ENCODE data around the gene WDR37.
"Not testable (repeated sequence)": the region's sequence is repeated elsewhere in the genome, so short reads cannot be mapped to it uniquely, and the experiment has no call there.

The WDR37 gene

DNA sequence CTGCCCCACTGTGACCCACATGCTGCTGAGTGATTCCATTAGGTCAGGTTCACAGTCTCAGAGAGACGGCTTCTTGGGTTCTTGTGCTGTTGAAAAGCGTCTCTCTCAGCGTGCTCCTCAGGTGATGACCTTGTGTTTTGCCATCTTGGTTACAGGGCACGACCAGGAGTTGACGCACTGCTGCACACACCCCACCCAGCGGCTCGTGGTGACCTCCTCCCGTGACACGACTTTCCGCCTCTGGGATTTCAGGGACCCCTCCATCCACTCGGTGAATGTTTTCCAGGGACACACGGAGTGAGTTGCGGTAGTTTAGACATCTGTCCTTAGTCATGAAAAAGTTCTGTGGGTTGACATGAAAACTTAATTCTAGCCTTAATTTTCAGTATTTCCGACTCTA lies 48.8 kb downstream of the WDR37 start:
- DNase-seq (ENCODE audit: low read depth in 2 of 2), result no peak

- no peak for DNase-seq (ENCODE audit: low read depth in 2 of 2)
Observed at GRCh38 chr10:1107004-1107403, 50.8 kb downstream of the WDR37 start.

DNA sequence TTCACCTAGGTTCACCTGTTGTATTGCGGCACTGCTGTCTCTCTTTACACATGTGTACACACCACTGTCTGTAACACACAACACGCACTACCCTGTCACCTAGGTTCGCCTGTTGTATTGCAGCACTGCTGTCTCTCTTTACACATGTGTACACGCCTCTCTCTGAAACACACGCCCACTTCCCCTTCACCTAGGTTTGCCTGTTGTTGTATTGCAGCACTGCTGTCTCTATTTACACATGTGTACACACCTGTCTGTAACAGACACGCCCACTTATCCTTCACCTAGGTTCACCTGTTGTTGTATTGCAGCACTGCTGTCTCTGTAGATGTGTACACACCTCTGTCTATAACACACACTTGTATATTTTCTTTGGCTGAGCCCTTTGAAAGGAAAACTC lies 51.5 kb downstream of the WDR37 start:
- DNase-seq (ENCODE audit: low read depth in 2 of 2), result no peak

DNA sequence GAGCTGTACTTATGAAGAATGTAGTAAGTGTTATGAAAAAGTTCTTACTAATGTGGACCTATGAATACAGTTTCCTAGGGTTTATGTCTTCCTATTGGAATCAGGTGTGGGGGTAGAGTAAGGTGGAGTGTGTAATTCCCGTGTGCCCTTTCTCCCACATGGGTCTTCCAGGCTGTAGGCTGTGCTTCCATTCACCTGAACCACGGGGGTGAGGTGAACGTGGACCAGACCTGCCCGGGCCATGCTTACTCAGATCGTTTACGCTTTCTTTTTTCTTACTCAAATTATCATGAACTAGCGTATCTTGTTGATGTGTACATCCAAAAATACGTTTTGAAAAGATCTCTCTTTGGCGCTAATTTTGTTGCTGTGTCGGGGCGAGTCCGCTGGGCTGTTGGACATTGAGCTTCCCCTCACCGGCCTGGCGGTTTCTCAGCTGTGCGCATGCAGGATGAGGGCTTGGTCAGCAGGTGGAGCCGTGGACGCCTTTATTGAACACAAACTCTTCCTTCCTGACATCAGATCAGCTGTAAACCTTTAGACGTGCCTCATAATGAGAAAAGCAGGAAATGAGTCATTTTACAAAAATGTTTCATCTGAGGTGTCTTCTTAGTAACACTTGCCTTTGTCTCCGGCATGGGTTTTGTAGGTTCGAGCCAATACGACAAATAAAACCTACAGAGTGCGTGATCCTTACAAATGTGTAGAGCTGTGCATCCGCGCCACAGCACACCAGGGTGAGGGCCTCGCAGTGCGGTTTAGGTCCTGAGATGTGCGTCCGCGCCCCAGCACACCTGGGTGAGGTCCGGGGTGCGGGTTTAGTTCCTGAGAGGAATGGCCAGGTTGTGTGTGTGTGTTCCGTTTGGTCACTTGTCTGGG lies 53.8 kb downstream of the WDR37 start:
- DNase-seq (ENCODE audit: low read depth in 2 of 2), result peak; percentile 63 to 64

DNA sequence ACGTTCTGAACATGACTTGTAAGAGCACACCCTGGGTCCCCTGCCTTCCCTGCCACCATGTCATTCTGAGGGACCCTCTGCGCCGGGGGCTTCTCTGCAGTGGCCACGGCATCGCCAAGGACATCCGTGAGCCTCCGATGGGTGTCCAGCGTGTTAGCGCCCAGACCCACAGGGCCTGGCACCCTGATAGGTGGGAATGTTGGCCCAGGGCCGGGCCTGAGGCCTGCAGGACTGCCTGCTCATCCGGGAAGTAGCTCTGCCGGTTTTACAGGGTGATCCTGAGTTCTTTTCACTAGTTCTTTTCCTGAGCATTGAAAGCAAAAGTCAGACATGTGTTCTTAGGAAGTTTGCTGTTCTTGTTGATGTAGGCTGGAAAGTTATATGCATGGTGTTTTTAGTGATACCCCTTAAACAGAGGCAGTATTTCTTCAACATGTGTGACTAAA lies 54.5 kb downstream of the WDR37 start:
- no peak for DNase-seq (ENCODE audit: low read depth in 2 of 2)

DNA sequence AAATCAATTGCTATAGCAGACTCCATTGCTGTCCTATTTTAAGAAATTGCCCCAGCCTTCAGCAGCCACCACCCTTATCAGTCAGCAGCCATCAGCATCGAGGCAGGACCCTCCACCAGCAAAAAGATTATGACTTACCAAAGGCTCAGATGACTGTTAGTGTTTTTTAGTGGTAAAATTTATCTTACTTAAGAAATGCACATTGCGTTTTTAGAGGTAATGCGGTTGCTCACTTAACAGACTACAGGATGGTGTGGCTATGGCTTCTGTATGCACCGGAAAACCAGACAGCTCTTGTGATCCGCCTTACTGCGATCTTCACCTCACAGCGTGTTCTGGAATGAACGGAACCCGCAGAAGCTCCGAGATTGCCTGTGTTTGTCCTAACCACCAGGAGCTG lies 58.1 kb downstream of the WDR37 start:
- no peak for DNase-seq (ENCODE audit: low read depth in 2 of 2)

DNA sequence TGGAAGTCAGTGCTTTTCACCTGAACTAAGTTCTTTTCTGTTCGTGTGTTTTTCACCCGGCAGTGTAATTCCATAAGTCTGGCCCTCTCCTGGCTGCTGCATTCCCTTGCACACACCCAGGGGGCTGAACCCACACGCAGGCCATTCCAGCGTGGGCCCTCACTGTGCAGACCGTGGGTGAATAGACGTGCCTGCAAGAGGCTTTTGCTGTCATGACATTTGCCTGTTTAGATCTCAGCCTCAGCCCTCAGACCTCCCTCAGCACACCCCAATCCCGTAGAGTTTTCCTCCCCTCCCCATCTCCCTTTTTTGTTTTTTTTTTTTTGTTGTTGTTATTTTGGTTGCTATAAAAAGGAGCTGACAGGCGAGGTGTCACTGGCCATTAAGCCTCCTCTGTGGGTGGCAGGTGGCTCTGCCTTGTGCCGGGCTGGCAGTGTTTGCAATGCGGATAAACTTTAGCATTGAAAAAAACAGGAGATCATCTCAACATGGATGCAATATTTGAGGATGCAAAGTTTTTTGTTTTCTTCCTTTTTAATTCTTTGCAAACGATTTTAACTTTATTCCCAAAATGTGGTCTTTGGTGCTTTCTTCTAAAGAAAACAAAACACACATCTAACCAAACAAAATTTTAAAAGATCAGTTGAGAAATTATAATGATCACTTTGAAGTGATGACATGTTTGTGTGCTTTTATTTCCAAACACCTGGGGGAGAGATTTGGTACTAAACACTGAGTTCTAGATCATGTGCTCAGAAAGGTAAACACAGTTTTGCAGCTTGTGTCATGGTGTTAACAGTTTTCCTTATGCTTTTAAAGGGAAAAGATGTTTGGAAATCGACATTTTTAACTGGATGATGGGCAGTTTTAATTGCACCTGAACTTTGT lies 58.8 kb downstream of the WDR37 start:
- no peak for DNase-seq (ENCODE audit: low read depth in 2 of 2)

DNA sequence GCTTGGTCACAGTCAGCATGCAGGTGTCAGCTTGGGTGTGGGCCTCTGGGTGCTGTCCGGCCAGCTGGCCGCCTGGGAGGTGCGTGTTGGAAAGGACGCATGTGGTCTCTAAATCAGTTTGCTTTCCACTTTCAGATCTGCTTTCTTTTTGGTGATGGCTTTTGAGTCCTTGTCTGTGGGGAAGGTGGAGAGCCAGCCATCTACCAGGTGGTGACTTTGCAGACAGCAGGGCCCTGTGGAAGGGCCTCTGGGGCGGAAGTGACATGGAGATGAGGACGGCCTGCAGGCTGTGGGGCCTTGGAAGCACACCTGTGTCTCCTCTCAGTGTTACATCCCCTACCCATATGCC lies 59.4 kb downstream of the WDR37 start:
- DNase-seq (ENCODE audit: low read depth in 2 of 2), result no peak

DNA sequence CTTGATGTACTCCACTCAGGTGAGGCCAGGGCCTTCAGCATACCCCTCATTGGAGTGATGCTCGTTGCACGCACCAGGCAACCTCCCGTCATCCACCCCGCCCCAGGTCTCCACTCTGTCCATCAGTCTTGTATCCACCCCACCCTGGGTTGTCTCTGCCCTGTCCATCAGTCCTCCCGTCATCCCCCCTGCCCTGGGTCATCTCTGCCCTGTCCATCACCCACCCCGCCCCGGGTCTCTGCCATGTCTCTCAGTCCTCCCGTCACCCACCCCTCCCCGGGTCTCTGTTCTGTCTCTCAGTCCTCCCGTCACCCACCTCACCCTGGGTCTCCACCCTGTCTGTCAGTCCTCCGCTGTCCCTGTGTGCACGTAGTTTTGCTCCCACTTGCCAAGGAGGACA lies 59.9 kb downstream of the WDR37 start:
- DNase-seq (ENCODE audit: low read depth in 2 of 2), result no peak

DNA sequence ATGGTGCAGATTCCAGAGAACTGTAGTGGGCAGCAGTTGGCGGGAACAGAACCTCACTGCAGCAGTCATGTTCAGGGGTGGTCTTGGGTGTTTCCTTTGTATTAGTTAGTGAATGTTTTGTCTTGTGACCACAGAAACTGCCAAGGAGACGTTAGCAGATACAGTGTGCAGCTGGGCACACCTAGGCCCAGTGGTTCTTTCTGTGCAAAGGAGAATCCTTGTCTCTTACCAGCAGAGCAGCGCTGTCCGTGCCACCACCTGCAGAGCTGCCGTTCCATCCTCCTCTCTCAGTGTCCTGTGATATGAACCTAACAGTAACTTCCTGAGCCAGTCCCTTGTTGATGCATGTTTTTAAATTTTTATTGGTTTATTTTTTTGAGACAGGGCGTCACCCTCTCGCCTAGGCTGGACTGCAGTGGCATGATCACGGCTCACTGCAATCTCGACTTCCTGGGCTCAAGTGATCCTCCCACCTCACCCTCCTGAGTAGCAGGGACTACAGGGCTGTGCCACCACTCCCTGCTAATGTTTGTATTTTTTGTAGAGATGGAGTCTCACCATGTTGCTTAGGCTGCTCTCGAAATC lies 60.6 kb downstream of the WDR37 start:
- DNase-seq (ENCODE audit: low read depth in 2 of 2), result no peak

DNA sequence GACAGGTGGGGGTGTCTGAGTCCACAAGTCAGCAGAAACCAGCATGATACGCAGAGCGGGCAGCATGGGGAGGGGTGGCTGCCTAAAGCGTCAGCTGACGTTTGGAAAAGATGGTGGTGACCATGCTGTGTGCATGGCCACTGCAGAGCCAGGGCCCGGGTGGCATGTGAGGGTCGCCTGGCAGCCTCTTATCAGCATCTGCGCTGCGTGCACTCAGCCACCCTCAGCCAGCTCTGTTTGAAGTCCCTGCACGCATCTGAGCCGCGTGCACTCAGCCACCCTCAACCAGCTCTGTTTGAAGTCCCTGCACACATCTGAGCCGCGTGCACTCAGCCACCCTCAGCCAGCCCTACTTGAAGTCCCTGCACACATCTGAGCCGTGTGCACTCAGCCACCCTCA lies 61.5 kb downstream of the WDR37 start:
- DNase-seq (ENCODE audit: low read depth in 2 of 2), result no peak

DNA sequence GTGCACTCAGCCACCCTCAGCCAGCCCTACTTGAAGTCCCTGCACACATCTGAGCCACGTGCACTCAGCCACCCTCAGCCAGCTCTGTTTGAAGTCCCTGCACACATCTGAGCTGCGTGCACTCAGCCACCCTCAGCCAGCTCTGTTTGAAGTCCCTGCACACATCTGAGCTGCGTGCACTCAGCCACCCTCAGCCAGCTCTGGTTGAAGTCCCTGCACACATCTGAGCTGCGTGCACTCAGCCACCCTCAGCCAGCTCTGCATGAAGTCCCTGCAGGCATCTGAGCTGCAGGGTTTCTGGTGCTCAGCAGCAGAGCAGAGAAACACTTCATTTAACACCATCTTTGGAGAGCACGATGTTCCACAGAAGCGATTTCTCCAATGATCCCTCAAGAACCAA lies 62.1 kb downstream of the WDR37 start:
- DNase-seq (ENCODE audit: low read depth in 2 of 2), result not testable (repeated sequence)

DNA sequence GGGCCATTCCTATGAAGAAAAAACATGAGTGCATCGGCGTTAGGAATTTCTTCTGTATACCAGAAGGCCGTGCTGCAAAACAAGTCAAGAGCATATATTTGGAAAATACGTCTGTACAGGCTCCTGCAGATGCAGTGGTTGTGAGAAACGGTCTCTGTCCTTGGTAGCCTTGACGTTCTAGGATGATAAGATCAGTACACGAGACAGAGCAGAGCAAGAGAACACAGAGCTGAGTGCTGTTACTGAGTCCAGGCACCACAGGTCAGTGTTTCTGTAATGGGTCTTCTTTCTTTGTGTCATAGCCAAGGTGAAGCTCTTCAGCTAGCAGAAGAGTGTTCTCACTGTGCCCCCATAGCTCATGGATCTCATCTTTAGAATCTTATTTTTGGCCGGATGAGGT lies 62.8 kb downstream of the WDR37 start:
- no peak for DNase-seq (ENCODE audit: low read depth in 2 of 2)

DNA sequence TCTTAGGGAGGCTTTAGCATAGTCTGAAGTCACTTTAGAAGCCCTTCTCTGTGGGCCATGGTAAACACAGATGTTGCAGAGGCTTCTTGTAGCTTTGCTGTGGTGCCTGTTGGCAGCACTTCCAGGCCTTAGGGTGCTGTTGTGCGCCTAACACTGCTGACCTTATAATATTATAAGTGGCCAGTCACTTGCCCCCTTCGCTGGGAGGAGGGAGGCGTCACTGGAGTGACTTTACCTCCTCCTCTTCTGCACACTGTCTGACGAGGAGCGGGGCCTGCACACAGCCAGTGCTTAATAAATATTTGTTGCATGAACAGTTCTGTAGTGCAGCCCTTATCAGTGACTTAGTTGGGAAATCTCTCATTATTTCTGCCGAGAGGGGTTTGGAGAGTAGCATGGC lies 63.3 kb downstream of the WDR37 start:
- DNase-seq (ENCODE audit: low read depth in 2 of 2), result no peak

DNA sequence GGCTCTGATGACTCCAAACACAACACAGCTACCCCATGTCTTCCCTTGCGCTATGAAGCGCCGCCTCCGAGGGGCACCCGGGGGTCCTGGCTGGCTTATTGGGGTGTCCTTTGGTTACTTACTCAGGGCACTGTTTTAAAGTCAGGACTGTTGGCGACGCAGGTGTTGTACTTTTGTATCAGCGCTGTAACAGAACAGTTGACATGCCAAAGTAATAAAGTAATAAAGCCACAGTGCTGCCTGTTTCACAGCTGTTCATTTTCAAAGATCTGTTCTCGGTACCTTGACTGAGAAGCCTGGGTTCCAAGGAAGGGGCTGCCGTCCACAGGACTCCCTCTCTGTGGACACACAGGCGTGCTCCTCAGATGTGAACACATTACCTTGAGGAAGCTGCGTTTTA lies 64.1 kb downstream of the WDR37 start:
- no peak for DNase-seq (ENCODE audit: low read depth in 2 of 2)

GRCh38 chr10:1120801-1121211 lies 64.6 kb downstream of the WDR37 start:
- DNase-seq (ENCODE audit: low read depth in 2 of 2), result no peak

DNA sequence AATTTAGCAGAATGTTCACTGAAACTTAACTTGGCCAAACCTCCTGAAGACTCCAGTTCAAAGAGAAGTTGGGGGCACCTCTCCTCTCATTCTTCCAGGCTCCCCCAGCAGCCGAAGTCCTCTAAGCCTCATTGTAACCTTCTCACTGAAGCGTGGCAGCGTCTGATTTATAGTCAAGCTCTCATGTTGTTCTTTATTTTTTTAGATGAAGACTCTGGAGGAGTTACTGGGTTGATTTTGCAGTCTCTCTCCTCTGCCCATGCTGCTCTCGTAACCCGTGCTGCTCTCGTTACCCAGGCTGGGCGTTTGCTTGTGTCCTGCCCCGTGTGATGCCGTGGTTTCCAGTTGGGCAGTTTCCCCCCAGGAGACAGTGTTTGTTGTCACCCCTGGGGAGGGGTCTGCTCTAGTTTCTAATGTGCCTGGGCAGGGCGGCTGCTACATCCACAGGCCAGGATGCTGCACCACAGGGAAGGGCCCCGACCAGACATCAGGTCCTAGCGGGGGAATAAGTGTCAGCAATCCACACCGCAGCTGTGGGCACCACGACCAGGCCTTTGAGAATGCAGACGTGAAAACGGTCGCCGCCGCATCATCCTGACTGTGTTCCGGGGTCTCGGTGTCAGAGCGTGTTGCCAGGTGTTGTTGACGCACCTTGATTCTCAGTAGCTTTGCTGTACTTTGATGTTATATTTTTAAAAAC lies 65.2 kb downstream of the WDR37 start:
- DNase-seq (ENCODE audit: low read depth in 2 of 2), result no peak

- DNase-seq (ENCODE audit: low read depth in 2 of 2), result no peak
Observed at GRCh38 chr10:1122349-1122748, 66.2 kb downstream of the WDR37 start.

DNA sequence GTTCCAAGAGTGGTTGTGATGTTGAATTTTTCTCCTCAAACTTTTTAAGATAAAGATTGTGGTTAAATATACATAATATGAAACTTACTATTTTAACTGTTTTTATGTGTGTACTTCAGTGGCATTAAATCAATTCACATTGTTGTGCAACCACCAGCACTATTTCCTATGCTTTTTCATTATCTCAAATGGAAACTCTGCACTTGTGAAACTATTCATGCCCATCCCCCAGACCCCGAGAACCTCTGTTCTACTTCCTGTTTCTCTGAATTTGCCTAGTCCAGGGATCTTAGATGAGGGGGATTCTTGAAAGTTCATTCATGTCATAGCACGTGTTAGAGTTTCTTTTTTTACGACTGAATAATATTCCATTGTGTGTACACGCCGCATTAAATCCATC lies 67.0 kb downstream of the WDR37 start:
- DNase-seq (ENCODE audit: low read depth in 2 of 2), result no peak

- DNase-seq (ENCODE audit: low read depth in 2 of 2), result no peak
Observed at GRCh38 chr10:1123972-1124371, 67.8 kb downstream of the WDR37 start.

GRCh38 chr10:1124796-1125195 lies 68.6 kb downstream of the WDR37 start:
- no peak for DNase-seq (ENCODE audit: low read depth in 2 of 2)

- DNase-seq (ENCODE audit: low read depth in 2 of 2), result no peak
Observed at GRCh38 chr10:1126461-1126860, 70.3 kb downstream of the WDR37 start.
